Measurements from ENCODE around the gene ELOVL2.
"Not testable (repeated sequence)": the region's sequence is repeated elsewhere in the genome, so short reads cannot be mapped to it uniquely, and the experiment has no call there.

Gene ELOVL2

GRCh38 chr6:10993896-10994295 lies 50.2 kb downstream of the ELOVL2 start:
- no peak overlapping the region for H3K4me3 ChIP-seq (ENCODE audit: low read depth, low read length)
- DNase-seq (ENCODE audit: low read depth), result no peak
- no peak for TF ChIP-seq CTCF (IDR thresholded peaks at IDR 0.05; ENCODE audit: low read depth, low read length, missing control alignments)

GRCh38 chr6:10991115-10991514 lies 53.0 kb downstream of the ELOVL2 start:
- no peak for TF ChIP-seq CTCF (IDR thresholded peaks at IDR 0.05; ENCODE audit: low read depth, low read length, missing control alignments)
- no peak overlapping the region for H3K4me3 ChIP-seq (ENCODE audit: low read depth, low read length)
- no peak for DNase-seq (ENCODE audit: low read depth)

- DNase-seq (ENCODE audit: low read depth), result no peak
- no peak for TF ChIP-seq CTCF (IDR thresholded peaks at IDR 0.05; ENCODE audit: low read depth, low read length, missing control alignments)
- H3K4me3 ChIP-seq (ENCODE audit: low read depth, low read length), result no peak overlapping the region
These were observed 54.5 kb downstream of the ELOVL2 start for GRCh38 chr6:10989587-10989986.

- not testable (repeated sequence) for H3K4me3 ChIP-seq (ENCODE audit: low read depth, low read length)
These were observed 59.1 kb downstream of the ELOVL2 start for GRCh38 chr6:10984959-10985358.

GRCh38 chr6:10981409-10981808 lies 62.7 kb downstream of the ELOVL2 start:
- no peak for DNase-seq (ENCODE audit: low read depth)
- H3K4me3 ChIP-seq (ENCODE audit: low read depth, low read length), result no peak overlapping the region
- no peak for TF ChIP-seq CTCF (IDR thresholded peaks at IDR 0.05; ENCODE audit: low read depth, low read length, missing control alignments)

More at GRCh38 chr6:10984959-10985358, 59.1 kb downstream of the ELOVL2 start:
- not testable (repeated sequence) for DNase-seq (ENCODE audit: low read depth)

- TF ChIP-seq CTCF (IDR thresholded peaks at IDR 0.05; ENCODE audit: low read depth, low read length, missing control alignments), result no peak
- DNase-seq (ENCODE audit: low read depth), result no peak
These were observed 64.5 kb downstream of the ELOVL2 start for GRCh38 chr6:10979603-10980002.

GRCh38 chr6:10977231-10977968 lies 66.7 kb downstream of the ELOVL2 start:
- H3K4me3 ChIP-seq (ENCODE audit: low read depth, low read length), result no peak overlapping the region
- DNase-seq (ENCODE audit: low read depth), result no peak
- no peak for TF ChIP-seq CTCF (IDR thresholded peaks at IDR 0.05; ENCODE audit: low read depth, low read length, missing control alignments)

More at GRCh38 chr6:10979603-10980002, 64.5 kb downstream of the ELOVL2 start:
- no peak overlapping the region for H3K4me3 ChIP-seq (ENCODE audit: low read depth, low read length)

Data from GM12864 (cell line).